ENCODE data around the gene TANC1. TPM values are rescaled to one million over a fixed set of nuclear protein-coding genes. Genes with fewer than 3 reads are reported as not detected.

Gene TANC1
- total RNA-seq, 1 donor from 2014 or later, result 45.0 TPM

DNA sequence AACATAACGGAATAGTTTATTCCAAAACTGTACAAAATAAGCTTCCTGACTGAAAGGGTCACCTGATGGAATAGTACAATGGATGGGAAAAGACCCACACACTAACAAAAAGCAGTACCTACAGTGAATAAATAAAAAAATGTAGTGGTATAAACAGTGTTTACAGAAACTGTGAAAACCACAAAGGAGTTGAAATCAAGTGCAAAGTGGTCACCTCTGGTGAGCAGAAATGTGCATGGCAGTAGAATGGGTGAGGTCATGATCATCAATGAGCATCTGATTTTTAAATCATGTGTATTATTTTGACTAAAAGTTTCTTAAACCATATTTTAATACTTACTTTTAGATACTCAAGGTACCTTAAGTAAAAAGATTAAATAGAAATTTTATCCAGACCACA, 306.7 kb downstream of the TANC1 start:
- DNase-seq (ENCODE audit: low read depth) (no peak), FAIRE-seq (no peak)
- no peaks in the 10 kb centered on the region for H3K9me3 ChIP-seq (ENCODE audit: insufficient read depth, low read depth, low read length)
- no peak overlapping the region for H3K27ac Mint-ChIP-seq (ENCODE audit: unreplicated experiment)
- H3K36me3 ChIP-seq (ENCODE audit: insufficient read depth, low read length), result no peaks in the 10 kb centered on the region
- H3K4me3 Mint-ChIP-seq (ENCODE audit: unreplicated experiment), result no peak overlapping the region
- H3K27ac ChIP-seq (ENCODE audit: low read depth, low read length), result no peak overlapping the region
- no peaks in the 10 kb centered on the region for H3K9me3 Mint-ChIP-seq (ENCODE audit: unreplicated experiment)
- peaks cover 2% of the 10 kb centered on the region for H3K36me3 Mint-ChIP-seq (ENCODE audit: low read depth, unreplicated experiment)
- no peaks in the 10 kb centered on the region for H3K4me1 ChIP-seq (ENCODE audit: insufficient read depth, low read length)
- no peak overlapping the region for H2AFZ ChIP-seq (ENCODE audit: low read depth, low read length)
- no peak for TF ChIP-seq EZH2 (IDR thresholded peaks at IDR 0.05; ENCODE audit: insufficient read depth, low read length)
- TF ChIP-seq, protein P1, sequence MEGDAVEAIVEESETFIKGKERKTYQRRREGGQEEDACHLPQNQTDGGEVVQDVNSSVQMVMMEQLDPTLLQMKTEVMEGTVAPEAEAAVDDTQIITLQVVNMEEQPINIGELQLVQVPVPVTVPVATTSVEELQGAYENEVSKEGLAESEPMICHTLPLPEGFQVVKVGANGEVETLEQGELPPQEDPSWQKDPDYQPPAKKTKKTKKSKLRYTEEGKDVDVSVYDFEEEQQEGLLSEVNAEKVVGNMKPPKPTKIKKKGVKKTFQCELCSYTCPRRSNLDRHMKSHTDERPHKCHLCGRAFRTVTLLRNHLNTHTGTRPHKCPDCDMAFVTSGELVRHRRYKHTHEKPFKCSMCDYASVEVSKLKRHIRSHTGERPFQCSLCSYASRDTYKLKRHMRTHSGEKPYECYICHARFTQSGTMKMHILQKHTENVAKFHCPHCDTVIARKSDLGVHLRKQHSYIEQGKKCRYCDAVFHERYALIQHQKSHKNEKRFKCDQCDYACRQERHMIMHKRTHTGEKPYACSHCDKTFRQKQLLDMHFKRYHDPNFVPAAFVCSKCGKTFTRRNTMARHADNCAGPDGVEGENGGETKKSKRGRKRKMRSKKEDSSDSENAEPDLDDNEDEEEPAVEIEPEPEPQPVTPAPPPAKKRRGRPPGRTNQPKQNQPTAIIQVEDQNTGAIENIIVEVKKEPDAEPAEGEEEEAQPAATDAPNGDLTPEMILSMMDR (IDR thresholded peaks at IDR 0.05; ENCODE audit: insufficient read depth, low read depth, low read length), result no peak
- no peak overlapping the region for H3K4me2 ChIP-seq (ENCODE audit: low read length)
- no peak overlapping the region for H3K9ac ChIP-seq (ENCODE audit: low read length)
- no peaks in the 10 kb centered on the region for H3K27me3 ChIP-seq (ENCODE audit: insufficient read depth, low read length)
- no peaks in the 10 kb centered on the region for H4K20me1 ChIP-seq (ENCODE audit: insufficient read depth, low read length)
- peaks cover 9% of the 10 kb centered on the region for H3K4me1 Mint-ChIP-seq (ENCODE audit: low read depth, unreplicated experiment)
- no peak overlapping the region for H3K4me3 ChIP-seq (ENCODE audit: insufficient read depth, low read depth, low read length)
- H3K27me3 Mint-ChIP-seq (ENCODE audit: low read depth, unreplicated experiment), result no peaks in the 10 kb centered on the region
- H3K79me2 ChIP-seq (ENCODE audit: insufficient read depth, low read length), result no peaks in the 10 kb centered on the region

DNA sequence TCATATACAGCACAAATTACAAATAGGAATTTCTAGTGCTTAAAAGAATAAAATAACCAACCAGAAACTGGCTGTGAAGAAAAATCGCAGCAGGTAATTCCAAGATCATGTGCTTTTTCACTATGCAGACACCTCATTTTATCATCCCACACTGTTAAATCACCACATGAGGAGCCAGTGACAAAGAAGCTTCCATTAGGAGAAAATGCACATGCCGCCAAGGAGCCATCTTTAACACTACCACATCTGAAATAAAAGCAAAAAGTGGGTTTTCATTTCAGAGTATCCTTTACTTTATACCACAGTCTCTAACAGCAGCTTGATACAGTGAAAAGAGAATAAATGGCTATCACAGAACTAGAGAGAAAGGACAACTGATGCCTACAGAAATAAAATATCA, 311.3 kb downstream of the TANC1 start:
- H3K36me3 Mint-ChIP-seq (ENCODE audit: low read depth, unreplicated experiment), result no peaks in the 10 kb centered on the region
- Histone ChIP-seq H2AFZ (ENCODE audit: low read depth, low read length) (no peak overlapping the region), H3K27ac (ENCODE audit: low read depth, low read length) (no peak overlapping the region), H3K79me2 (ENCODE audit: insufficient read depth, low read length) (no peaks in the 10 kb centered on the region), H3K9me3 (ENCODE audit: insufficient read depth, low read depth, low read length) (no peaks in the 10 kb centered on the region), H3K4me3 (ENCODE audit: insufficient read depth, low read depth, low read length) (no peak overlapping the region), H4K20me1 (ENCODE audit: insufficient read depth, low read length) (no peaks in the 10 kb centered on the region), H3K4me2 (ENCODE audit: low read length) (no peak overlapping the region), H3K36me3 (ENCODE audit: insufficient read depth, low read length) (no peaks in the 10 kb centered on the region), H3K4me1 (ENCODE audit: insufficient read depth, low read length) (no peaks in the 10 kb centered on the region), H3K27me3 (ENCODE audit: insufficient read depth, low read length) (no peaks in the 10 kb centered on the region), H3K9ac (ENCODE audit: low read length) (no peak overlapping the region)
- H3K27ac Mint-ChIP-seq (ENCODE audit: unreplicated experiment), result no peak overlapping the region
- no peaks in the 10 kb centered on the region for H3K27me3 Mint-ChIP-seq (ENCODE audit: low read depth, unreplicated experiment)
- H3K4me3 Mint-ChIP-seq (ENCODE audit: unreplicated experiment), result no peak overlapping the region
- no peaks in the 10 kb centered on the region for H3K9me3 Mint-ChIP-seq (ENCODE audit: unreplicated experiment)
- H3K4me1 Mint-ChIP-seq (ENCODE audit: low read depth, unreplicated experiment), result peaks cover 3% of the 10 kb centered on the region
- no peak for TF ChIP-seq EZH2 (IDR thresholded peaks at IDR 0.05; ENCODE audit: insufficient read depth, low read length)
- TF ChIP-seq, protein P1 (IDR thresholded peaks at IDR 0.05; ENCODE audit: insufficient read depth, low read depth, low read length), result no peak
- FAIRE-seq (no peak), DNase-seq (ENCODE audit: low read depth) (no peak)

DNA sequence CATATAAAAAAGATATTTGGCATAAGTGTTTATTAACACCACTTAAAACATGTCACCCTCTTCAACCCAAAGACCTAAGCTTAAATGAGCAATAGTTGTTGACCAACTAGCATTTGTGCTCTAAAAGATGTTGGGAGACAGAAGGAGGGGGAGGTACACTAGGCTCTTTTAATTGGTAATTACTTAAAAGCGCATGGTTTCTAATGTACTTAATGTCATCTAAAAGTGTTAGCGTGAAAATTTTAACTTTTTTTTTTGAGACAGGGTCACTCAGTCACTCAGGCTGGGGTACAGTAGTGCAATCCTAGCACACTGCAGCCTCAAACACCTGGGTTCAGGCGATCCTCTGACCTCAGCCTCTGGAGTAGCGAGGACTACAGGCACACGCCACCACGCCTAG, 312.6 kb downstream of the TANC1 start:
- peaks cover 5% of the 10 kb centered on the region for H3K4me1 ChIP-seq (ENCODE audit: insufficient read depth, low read length)

More for the DNA sequence above, 312.6 kb downstream of the TANC1 start:
- Histone ChIP-seq H3K9me3 (ENCODE audit: insufficient read depth, low read depth, low read length) (no peaks in the 10 kb centered on the region), H4K20me1 (ENCODE audit: insufficient read depth, low read length) (no peaks in the 10 kb centered on the region), H3K79me2 (ENCODE audit: insufficient read depth, low read length) (no peaks in the 10 kb centered on the region), H3K4me3 (ENCODE audit: insufficient read depth, low read depth, low read length) (no peak overlapping the region), H3K4me2 (ENCODE audit: low read length) (no peak overlapping the region), H2AFZ (ENCODE audit: low read depth, low read length) (no peak overlapping the region), H3K27me3 (ENCODE audit: insufficient read depth, low read length) (no peaks in the 10 kb centered on the region), H3K27ac (ENCODE audit: low read depth, low read length) (no peak overlapping the region), H3K36me3 (ENCODE audit: insufficient read depth, low read length) (no peaks in the 10 kb centered on the region), H3K9ac (ENCODE audit: low read length) (no peak overlapping the region)
- H3K27me3 Mint-ChIP-seq (ENCODE audit: low read depth, unreplicated experiment), result no peaks in the 10 kb centered on the region
- no peak overlapping the region for H3K4me3 Mint-ChIP-seq (ENCODE audit: unreplicated experiment)
- no peaks in the 10 kb centered on the region for H3K36me3 Mint-ChIP-seq (ENCODE audit: low read depth, unreplicated experiment)
- H3K27ac Mint-ChIP-seq (ENCODE audit: unreplicated experiment), result no peak overlapping the region
- DNase-seq (ENCODE audit: low read depth) (no peak), FAIRE-seq (no peak)
- H3K9me3 Mint-ChIP-seq (ENCODE audit: unreplicated experiment), result no peaks in the 10 kb centered on the region
- TF ChIP-seq, protein P1 (IDR thresholded peaks at IDR 0.05; ENCODE audit: insufficient read depth, low read depth, low read length), result no peak
- no peak for TF ChIP-seq EZH2 (IDR thresholded peaks at IDR 0.05; ENCODE audit: insufficient read depth, low read length)
- H3K4me1 Mint-ChIP-seq (ENCODE audit: low read depth, unreplicated experiment), result peaks cover 3% of the 10 kb centered on the region

Small RNA genes within 50 kb of the gene (microRNA-seq; reads per million reads assigned to microRNA genes)
- gene MIR6888, result 1.1 reads per million

Other genes starting within 250 kb of the TANC1 start
- not detected in 2 replicates for gene DAPL1, start 173.3 kb upstream of the TANC1 start, total RNA-seq

Data from astrocyte (in vitro differentiated cells and primary cell).